Measurements from ENCODE around the gene PVR.

PVR gene

GRCh38 chr19:44662691-44663385 is 19.1 kb downstream of the PVR start:
- no peak for DNase-seq (ENCODE audit: low read depth in 1 of 2, low spot score in 1 of 2)
- TF ChIP-seq CTCF (IDR thresholded peaks at IDR 0.05; ENCODE audit: insufficient read depth, low read length) (no peak), POLR2AphosphoS5 (IDR thresholded peaks at IDR 0.05; ENCODE audit: low read depth) (no peak)

GRCh38 chr19:44663996-44664395 is 20.3 kb downstream of the PVR start:
- Histone ChIP-seq H3K27ac (replicated peaks) (no peak overlapping the region), H3K4me3 (replicated peaks; ENCODE audit: insufficient read depth, low read length) (no peak overlapping the region), H3K27me3 (ENCODE audit: insufficient read depth, poor library complexity, severe bottlenecking) (no peaks in the 10 kb centered on the region)
- no peak for DNase-seq (ENCODE audit: low read depth in 1 of 2, low spot score in 1 of 2)
- TF ChIP-seq CTCF (IDR thresholded peaks at IDR 0.05; ENCODE audit: insufficient read depth, low read length): no peak
- TF ChIP-seq GABPA (IDR thresholded peaks at IDR 0.05; ENCODE audit: low read depth): no peak
- TF ChIP-seq POLR2AphosphoS5 (IDR thresholded peaks at IDR 0.05; ENCODE audit: low read depth): no peak
- no peak for TF ChIP-seq SPI1 (IDR thresholded peaks at IDR 0.05; ENCODE audit: borderline replicate concordance, low read depth)
- TF ChIP-seq REST (IDR thresholded peaks at IDR 0.05; ENCODE audit: insufficient replicate concordance, low read depth): no peak

More at GRCh38 chr19:44662691-44663385, 19.1 kb downstream of the PVR start:
- Histone ChIP-seq H3K4me3 (replicated peaks; ENCODE audit: insufficient read depth, low read length) (no peak overlapping the region), H3K27me3 (ENCODE audit: insufficient read depth, poor library complexity, severe bottlenecking) (no peaks in the 10 kb centered on the region), H3K27ac (replicated peaks) (no peak overlapping the region)

DNA sequence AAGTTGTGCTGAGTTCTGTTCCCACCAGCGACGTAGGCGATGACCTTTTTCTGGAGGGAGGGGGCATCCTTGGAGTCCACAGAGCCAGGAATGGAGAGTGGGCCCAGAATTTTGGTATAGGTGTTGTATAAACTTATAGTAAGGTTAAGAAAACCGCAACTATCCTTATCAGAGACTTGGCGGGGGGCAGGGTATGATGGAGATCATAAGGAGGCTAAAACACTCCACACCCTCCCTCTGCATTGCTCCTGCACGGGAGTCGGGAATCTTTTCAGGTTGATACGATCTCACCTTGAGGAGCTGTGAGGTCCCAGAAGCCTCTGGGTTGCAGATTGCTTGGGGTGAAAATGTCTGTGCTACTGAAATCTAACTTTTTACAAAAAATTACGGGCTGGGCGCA is 21.3 kb downstream of the PVR start:
- no peak for DNase-seq (ENCODE audit: low read depth in 1 of 2, low spot score in 1 of 2)
- TF ChIP-seq POLR2AphosphoS5 (IDR thresholded peaks at IDR 0.05; ENCODE audit: low read depth) (no peak), GABPA (IDR thresholded peaks at IDR 0.05; ENCODE audit: low read depth) (no peak), SPI1 (IDR thresholded peaks at IDR 0.05; ENCODE audit: borderline replicate concordance, low read depth) (no peak), CTCF (IDR thresholded peaks at IDR 0.05; ENCODE audit: insufficient read depth, low read length) (no peak), REST (IDR thresholded peaks at IDR 0.05; ENCODE audit: insufficient replicate concordance, low read depth) (no peak)
- Histone ChIP-seq H3K4me3 (replicated peaks; ENCODE audit: insufficient read depth, low read length) (no peak overlapping the region), H3K27me3 (ENCODE audit: insufficient read depth, poor library complexity, severe bottlenecking) (no peaks in the 10 kb centered on the region), H3K27ac (replicated peaks) (no peak overlapping the region)
